ENCODE data around the gene ZNF334.

The ZNF334 gene

GRCh38 chr20:46545077-46545826 is 31.9 kb upstream of the ZNF334 start:
- DNase-seq = no peak

DNA sequence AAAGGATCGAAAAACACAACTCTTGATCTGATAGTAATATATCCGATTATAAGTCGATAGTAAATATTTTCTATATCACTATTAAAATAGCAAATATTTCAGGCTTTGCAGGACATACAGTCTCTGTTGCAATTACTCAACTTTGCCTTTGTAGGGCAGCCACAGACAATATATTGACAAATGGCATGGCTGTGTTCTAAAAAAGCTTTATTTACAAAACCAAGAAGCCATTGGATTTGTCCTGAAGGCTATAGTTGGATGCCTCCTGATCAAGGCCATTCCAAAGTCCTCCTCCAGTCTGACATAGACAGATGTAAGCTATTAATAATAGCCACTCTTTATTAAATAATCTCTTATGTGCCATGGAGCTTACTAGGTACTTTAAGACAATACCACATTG is 31.2 kb upstream of the ZNF334 start:
- DNase-seq = no peak

DNA sequence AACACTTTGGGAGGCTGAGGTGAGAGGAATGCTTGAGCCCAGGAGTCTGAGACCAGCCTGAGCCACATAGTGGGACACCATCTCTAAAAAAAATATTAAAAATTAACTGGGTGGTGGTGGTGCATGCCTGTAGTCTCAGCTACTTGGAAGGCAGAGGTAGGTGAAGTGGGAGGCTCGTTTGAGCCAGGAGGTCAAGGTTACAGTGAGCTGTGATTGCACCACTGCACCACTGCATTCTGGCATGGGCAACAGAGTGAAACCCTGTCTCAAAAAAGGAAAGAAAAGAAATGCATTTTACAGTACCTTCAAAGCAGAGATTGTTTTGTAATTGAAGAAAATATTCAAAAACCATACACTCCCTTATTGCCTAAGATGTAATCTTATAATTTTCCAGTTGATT is 30.6 kb upstream of the ZNF334 start:
- no peak for DNase-seq

- DNase-seq = no peak
Observed at GRCh38 chr20:46543033-46543432, 29.7 kb upstream of the ZNF334 start.

DNA sequence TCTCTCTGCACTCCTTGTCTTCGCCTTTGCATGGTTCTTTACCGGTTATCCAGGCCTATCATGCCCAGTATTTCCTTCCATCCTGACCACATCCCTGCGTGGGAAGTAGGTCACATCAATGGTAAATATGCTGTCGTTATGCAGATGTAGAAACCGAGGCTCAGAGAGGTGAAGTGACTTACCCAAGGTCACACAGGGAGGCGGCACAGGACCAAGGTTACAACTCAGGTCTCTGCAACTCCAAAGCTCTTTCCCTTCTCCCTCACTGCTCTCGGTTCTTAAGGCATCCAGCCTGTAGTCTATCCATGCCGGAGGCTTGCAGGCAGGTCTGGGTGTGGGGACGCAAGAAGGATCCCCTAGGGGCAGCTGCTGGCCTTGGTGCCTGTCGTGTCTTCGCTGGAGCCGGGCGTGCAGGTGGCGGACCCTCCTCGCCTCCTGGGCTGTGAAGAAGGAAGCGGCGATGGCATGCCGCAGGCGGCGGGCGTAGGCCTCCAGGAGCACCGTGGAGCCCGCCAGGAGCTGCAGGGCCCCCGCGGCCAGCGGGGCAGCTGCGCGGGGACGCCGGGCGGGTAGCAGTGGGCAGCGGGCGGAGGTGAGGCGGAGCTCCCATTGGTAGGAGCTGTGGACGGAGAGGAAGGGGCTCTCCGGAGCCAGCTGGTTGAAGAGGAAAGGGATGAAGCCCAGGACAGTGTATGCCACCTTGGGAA is 28.0 kb upstream of the ZNF334 start:
- no peak for DNase-seq

DNA sequence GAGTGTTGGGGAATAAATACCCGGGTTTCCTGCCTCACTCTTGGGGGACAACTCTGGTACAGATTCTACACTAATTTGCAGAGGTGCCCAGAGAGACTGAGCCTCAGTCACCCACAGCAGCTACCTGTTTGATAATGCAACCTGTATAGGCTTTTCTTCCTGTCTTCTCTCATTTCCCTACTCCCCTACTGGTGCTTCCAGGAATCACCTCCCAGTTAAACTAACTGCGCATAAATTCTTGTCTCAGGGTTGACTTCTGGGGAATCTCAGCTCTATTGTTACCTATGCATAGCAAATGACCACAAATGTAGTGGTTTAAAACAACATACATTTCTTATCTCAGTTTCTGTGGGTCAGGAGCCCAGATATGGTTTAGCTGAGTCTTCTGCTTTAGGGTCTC is 25.8 kb upstream of the ZNF334 start:
- DNase-seq = no peak

GRCh38 chr20:46530640-46531039 is 17.3 kb upstream of the ZNF334 start:
- DNase-seq = no peak

DNA sequence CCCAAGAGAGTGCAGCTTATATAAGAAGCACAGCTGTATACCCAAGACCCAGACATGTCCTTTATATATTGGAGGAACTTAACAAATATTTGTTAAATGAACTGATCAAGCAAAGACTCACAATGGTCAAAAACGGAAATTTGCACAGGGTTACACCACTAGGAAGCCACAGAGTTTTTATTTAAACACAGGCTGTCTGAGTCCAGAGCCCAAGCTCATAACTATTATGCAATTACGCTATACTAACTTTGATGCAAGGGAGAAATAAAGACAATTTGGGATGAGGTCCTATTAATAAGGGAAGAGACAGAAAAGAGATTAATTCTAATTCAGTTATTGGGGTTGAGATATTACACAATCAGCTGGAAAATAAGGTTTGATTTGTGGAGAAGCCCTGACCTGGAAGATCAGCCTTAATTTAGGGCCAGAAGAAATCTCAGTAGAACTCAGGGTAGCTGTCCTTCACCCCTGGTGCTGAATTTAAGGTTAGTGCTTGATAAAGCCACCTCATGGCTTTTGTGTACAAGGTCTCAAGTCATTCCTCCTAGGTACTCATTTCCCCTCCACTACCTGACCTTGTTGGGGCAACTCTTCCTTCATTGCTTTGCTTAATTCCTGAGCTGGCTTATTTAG is 10.5 kb upstream of the ZNF334 start:
- DNase-seq = no peak

GRCh38 chr20:46523108-46523507 is 9.7 kb upstream of the ZNF334 start:
- DNase-seq = no peak

DNA sequence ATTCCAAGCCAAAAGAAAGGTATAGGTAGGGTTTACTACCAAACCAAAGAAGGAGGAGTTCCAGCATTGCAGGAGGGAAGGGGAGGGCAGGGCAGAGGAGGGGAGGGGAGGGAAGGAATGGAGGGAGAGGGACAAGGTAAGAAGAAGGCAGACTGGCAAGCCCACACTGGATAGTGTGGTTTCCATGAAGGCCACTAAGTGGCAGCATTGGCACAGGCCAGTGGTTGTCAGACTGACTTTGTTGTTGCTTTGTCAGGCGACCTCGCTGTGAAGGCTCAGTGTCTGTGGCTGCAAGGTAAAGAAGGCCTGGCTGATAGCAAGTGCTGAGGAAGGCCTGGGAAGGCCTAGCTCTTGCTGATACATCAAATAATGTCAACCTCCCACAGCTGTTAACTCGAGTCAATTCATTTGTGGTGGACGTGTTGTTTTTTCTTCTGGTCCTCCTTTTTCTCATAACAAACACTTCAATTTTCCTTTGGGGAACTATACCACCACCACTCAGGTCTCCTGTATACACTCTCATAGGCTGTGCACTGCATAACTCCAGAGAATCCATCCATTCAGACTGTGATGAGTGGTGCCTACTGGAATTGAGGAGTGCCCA is 7.7 kb upstream of the ZNF334 start:
- DNase-seq = peak; percentile 49

DNA sequence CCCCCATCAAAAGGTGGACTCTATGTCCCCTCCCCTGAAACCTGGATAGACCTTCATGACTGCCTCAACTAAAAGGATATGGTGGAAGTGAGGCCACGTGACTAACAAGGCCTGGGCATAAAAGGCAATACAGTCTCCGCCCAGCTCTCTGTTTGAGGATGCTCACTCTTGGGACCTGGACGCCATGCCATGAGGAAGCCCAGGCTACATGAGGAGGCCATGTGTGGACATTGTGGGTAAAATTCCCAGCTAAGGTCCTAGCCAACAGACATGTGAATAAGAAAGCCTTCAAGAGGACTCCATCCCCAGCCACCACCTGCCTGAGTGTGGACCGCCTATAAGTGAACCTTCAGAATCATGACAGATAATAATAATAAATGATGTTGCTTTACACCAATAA is 7.2 kb upstream of the ZNF334 start:
- no peak for DNase-seq

DNA sequence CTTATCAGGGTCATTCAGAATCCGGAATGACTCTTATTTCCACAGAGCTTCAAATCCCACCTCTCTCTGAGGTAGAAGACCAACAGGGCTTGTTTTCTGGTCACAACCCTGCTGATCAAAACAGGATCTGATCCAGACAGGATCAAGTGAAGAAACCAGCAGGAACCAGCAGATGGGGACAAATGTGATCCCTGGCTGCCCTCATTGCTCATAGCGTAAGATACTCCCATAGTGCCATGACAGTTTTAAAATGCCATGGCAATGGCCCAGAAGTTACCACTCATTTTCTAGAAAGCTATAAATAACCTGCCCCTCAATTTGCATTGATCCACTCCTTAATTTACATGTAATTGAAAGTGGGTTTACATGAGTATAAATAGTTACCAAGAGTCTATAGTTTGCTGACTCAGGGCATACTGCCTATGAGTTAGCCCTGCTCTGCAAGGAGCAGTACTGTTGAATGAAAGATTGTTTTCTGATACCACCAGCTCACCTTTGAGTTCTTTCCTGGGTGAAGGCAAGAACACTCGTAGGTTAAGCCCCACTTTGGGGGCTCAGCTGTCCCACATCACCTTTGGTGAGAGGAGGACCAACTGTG is 6.2 kb upstream of the ZNF334 start:
- DNase-seq = no peak

GRCh38 chr20:46509523-46509922 is 3.8 kb downstream of the ZNF334 start:
- DNase-seq = no peak

- DNase-seq = no peak
Observed at GRCh38 chr20:46507760-46508407, 5.5 kb downstream of the ZNF334 start.

- DNase-seq = no peak
Observed at GRCh38 chr20:46505506-46505905, 7.9 kb downstream of the ZNF334 start.

DNA sequence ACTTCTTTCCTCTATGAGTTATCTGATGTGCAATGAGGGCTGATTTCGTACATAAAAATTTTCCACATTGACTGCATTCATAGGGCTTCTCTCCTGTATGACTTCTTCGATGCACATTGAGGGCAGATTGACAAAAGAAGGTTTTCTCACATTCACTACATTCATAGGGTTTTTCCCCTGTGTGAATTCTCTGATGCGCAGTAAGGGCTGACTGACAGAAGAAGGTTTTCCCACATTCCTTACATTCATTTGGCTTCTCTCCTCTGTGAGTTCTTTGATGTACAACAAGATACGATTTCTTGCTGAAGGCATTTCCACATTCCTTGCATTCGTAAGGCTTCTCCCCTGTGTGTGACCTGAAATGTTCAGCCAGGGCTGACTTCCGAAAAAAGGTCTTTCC is 11.4 kb downstream of the ZNF334 start:
- no peak for DNase-seq

- no peak for DNase-seq
Observed at GRCh38 chr20:46501337-46501942, 11.9 kb downstream of the ZNF334 start.

DNA sequence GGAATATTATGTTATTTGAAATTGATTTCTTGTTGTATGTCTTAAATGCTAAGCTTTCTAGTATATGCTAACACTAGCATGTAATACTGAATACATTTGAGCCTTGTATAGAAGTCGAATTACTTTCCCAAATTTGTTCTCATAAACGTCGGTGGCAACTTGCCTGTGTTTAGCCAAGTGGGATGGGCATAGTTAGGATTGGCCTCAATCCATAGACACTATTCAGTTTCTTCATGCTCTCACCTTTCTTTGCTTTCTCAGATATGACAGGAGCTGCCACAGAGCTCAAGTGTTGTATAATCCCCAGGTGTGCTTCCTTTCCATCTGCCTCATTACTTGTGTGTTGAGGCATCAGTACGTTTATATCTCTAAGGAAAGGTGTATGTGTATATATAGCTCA is 19.3 kb downstream of the ZNF334 start:
- no peak for DNase-seq

DNA sequence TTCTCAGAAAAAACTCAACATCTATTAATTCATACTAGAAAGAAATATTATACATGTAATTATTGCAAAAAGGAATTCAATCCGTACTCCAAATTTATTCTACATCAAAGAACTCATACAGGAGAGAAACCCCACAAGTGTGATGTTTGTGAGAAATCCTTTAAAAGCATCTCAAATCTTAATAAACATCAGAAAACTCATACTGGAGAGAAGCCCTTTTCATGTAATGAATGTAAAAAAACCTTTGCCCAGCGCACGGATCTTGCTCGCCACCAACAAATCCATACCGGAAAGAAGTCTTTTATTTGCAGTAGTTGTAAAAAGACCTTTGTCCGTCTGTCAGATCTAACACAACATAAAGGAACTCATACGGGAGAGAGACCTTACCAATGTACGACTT is 22.0 kb downstream of the ZNF334 start:
- DNase-seq = no peak

DNA sequence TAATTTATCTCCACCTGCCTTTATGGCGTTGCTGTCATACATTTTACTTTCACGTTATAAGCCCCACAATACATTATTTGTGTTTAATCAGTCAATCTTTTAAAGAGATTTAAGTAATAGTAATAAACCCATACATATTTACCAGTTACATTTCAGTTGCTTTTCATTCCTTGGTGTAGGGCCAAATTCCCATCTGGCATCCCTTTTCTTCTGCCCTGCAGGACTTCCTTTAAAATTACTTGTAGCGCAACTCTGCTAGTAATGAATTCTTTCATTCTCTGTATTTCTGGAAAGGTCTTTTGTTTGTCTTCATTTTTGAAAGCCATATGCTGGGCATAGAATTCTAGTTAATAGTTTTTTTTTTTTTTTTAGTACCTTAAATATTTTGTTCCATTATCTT is 24.9 kb downstream of the ZNF334 start:
- no peak for DNase-seq

GRCh38 chr20:46487628-46488027 is 25.7 kb downstream of the ZNF334 start:
- no peak for DNase-seq

GRCh38 chr20:46485431-46485830 is 27.9 kb downstream of the ZNF334 start:
- no peak for DNase-seq

Data from NCI-H69 (cell line).